Colon (tissue), 2 donors: ENCODE results near the gene EXOSC6.
"Not testable (repeated sequence)": the region's sequence is repeated elsewhere in the genome, so short reads cannot be mapped to it uniquely, and the experiment has no call there.

ENCODE experiments used
- FAIRE-seq: peaks from 2 replicates; lab custom pipeline; 2012; peaks lifted over from hg19 to GRCh38; lab: Jason Lieb, UNC
- donor health status: control.
- donor health status: control.

The EXOSC6 gene

GRCh38 chr16:70251629-70252354 is at the start of gene EXOSC6:
Gene EXOSC6 (minus strand): TSS chr16:70251940. CDS start chr16:70251900, 40 bp downstream.
- no peak for FAIRE-seq

GRCh38 chr16:70301121-70301520 is 49.4 kb upstream of the EXOSC6 start:
- FAIRE-seq: no peak

GRCh38 chr16:70298988-70299938 is 47.5 kb upstream of the EXOSC6 start, which contains the start of gene DDX19B:
Gene DDX19B (plus strand): TSS chr16:70299186. CDS start chr16:70299298, 112 bp downstream.
- no peak for FAIRE-seq

GRCh38 chr16:70295634-70296033 is 43.9 kb upstream of the EXOSC6 start:
- no peak for FAIRE-seq

GRCh38 chr16:70294385-70295025 is 42.8 kb upstream of the EXOSC6 start:
- FAIRE-seq: no peak

- not testable (repeated sequence) for FAIRE-seq
Observed at GRCh38 chr16:70292148-70292547, 40.4 kb upstream of the EXOSC6 start.

GRCh38 chr16:70290949-70291519 is 39.3 kb upstream of the EXOSC6 start:
- no peak for FAIRE-seq

GRCh38 chr16:70289229-70290094 is 37.7 kb upstream of the EXOSC6 start, which contains the start of gene AARS1:
Gene AARS1 (minus strand): TSS chr16:70289506. CDS start chr16:70282763, 6,743 bp downstream.
- FAIRE-seq: no peak

GRCh38 chr16:70287304-70287971 is 35.7 kb upstream of the EXOSC6 start:
- not testable (repeated sequence) for FAIRE-seq

- no peak for FAIRE-seq
Observed at GRCh38 chr16:70276392-70276791, 24.7 kb upstream of the EXOSC6 start.

- FAIRE-seq: no peak
Observed at GRCh38 chr16:70271696-70272095, 20.0 kb upstream of the EXOSC6 start.

GRCh38 chr16:70270176-70270575 is 18.4 kb upstream of the EXOSC6 start:
- FAIRE-seq: no peak

GRCh38 chr16:70269471-70269870 is 17.7 kb upstream of the EXOSC6 start:
- FAIRE-seq: no peak

- FAIRE-seq: not testable (repeated sequence)
Observed at GRCh38 chr16:70267922-70268321, 16.2 kb upstream of the EXOSC6 start.

- FAIRE-seq: no peak
Observed at GRCh38 chr16:70267516-70267915, 15.8 kb upstream of the EXOSC6 start.

- not testable (repeated sequence) for FAIRE-seq
Observed at GRCh38 chr16:70259903-70260302, 8.2 kb upstream of the EXOSC6 start.

- no peak for FAIRE-seq
Observed at GRCh38 chr16:70258946-70259345, 7.2 kb upstream of the EXOSC6 start.

GRCh38 chr16:70258065-70258464 is 6.3 kb upstream of the EXOSC6 start:
- FAIRE-seq: no peak

- no peak for FAIRE-seq
Observed at GRCh38 chr16:70257391-70257790, 5.7 kb upstream of the EXOSC6 start.

GRCh38 chr16:70255574-70255973 is 3.8 kb upstream of the EXOSC6 start:
- no peak for FAIRE-seq

GRCh38 chr16:70254965-70255286 is 3.2 kb upstream of the EXOSC6 start:
- no peak for FAIRE-seq
